HG03159 (cell line): ENCODE measurements around the gene CAPN5.
"Not testable (repeated sequence)": the region's sequence is repeated elsewhere in the genome, so short reads cannot be mapped to it uniquely, and the experiment has no call there.

ENCODE experiments used
- ATAC-seq: cut with Tn5 transposase; IDR thresholded peaks from one replicate; pipeline ENCODE4 v1.9.1; 2021; ENCODE audit warnings: mild to moderate bottlenecking, moderate library complexity; ENCODE audit not compliant: unreplicated experiment

Gene CAPN5

GRCh38 chr11:77066229-77067042 lies at the start of gene CAPN5:
Gene CAPN5, plus strand, starts transcription at chr11:77066971. Its CDS starts 17,916 bp downstream, at chr11:77084887.
- peak; percentile 86 for ATAC-seq

GRCh38 chr11:77018396-77018924 lies 48.3 kb upstream of the CAPN5 start:
- not testable (repeated sequence) for ATAC-seq

- no peak for ATAC-seq
These were observed 46.7 kb upstream of the CAPN5 start for GRCh38 chr11:77019976-77020595.

GRCh38 chr11:77020734-77021133 lies 46.0 kb upstream of the CAPN5 start:
- no peak for ATAC-seq

- ATAC-seq, result no peak
These were observed 42.0 kb upstream of the CAPN5 start for GRCh38 chr11:77024745-77025144.

GRCh38 chr11:77026221-77026620 lies 40.5 kb upstream of the CAPN5 start:
- ATAC-seq, result no peak

GRCh38 chr11:77026743-77027142 lies 40.0 kb upstream of the CAPN5 start:
- no peak for ATAC-seq

GRCh38 chr11:77027275-77027674 lies 39.5 kb upstream of the CAPN5 start:
- no peak for ATAC-seq

GRCh38 chr11:77029829-77030228 lies 36.9 kb upstream of the CAPN5 start:
- no peak for ATAC-seq

- no peak for ATAC-seq
These were observed 35.8 kb upstream of the CAPN5 start for GRCh38 chr11:77030834-77031414.

- no peak for ATAC-seq
These were observed 35.2 kb upstream of the CAPN5 start for GRCh38 chr11:77031599-77031998.

GRCh38 chr11:77035039-77035438 lies 31.7 kb upstream of the CAPN5 start:
- no peak for ATAC-seq

- ATAC-seq, result no peak
These were observed 31.2 kb upstream of the CAPN5 start for GRCh38 chr11:77035580-77035979.

GRCh38 chr11:77036398-77036797 lies 30.4 kb upstream of the CAPN5 start:
- ATAC-seq, result no peak

- no peak for ATAC-seq
These were observed 29.7 kb upstream of the CAPN5 start for GRCh38 chr11:77037057-77037456.

GRCh38 chr11:77038029-77038824 lies 28.5 kb upstream of the CAPN5 start:
- ATAC-seq, result no peak

- ATAC-seq, result peak; percentile 35
These were observed 27.9 kb upstream of the CAPN5 start for GRCh38 chr11:77038825-77039326.

GRCh38 chr11:77039491-77040400 lies 27.0 kb upstream of the CAPN5 start:
- no peak for ATAC-seq

GRCh38 chr11:77040401-77040777 lies 26.4 kb upstream of the CAPN5 start:
- no peak for ATAC-seq

- no peak for ATAC-seq
These were observed 25.9 kb upstream of the CAPN5 start for GRCh38 chr11:77040889-77041288.
